Measurements from ENCODE around the gene NFYA.

GRCh38 chr6:41064841-41065240, 7.9 kb upstream of the NFYA start:
- no peak for TF ChIP-seq CTCF (IDR thresholded peaks at IDR 0.05)
- no peak for TF ChIP-seq POLR2AphosphoS5 (IDR thresholded peaks at IDR 0.05)
- TF ChIP-seq POLR2A (IDR thresholded peaks at IDR 0.05), result no peak
